Measurements from ENCODE around the gene MAGI2. TPM values are rescaled to one million over a fixed set of nuclear protein-coding genes. Genes with fewer than 3 reads are reported as not detected.

MAGI2 gene
- total RNA-seq, 1 experiment from 2014 or later: 14.3 TPM

GRCh38 chr7:79287981-79288380, 165.5 kb downstream of the MAGI2 start:
- H4K20me1 ChIP-seq (ENCODE audit: control insufficient read depth, insufficient read depth, insufficient read length): no peaks in the 10 kb centered on the region
- H2BK20ac ChIP-seq (ENCODE audit: low read depth, low read length, poor library complexity, severe bottlenecking): no peak overlapping the region
- H3K79me2 ChIP-seq (ENCODE audit: insufficient read depth, low read length): no peaks in the 10 kb centered on the region
- no peak for DNase-seq
- no peaks in the 10 kb centered on the region for H3K23me2 ChIP-seq (ENCODE audit: insufficient read length, low read depth, low read length, poor library complexity, severe bottlenecking)
- H3K79me1 ChIP-seq (ENCODE audit: insufficient read depth, low read depth, low read length, poor library complexity, severe bottlenecking): no peaks in the 10 kb centered on the region
- no peak overlapping the region for H3K27ac Mint-ChIP-seq
- no peaks in the 10 kb centered on the region for H3K9me3 Mint-ChIP-seq
- H2BK5ac ChIP-seq (ENCODE audit: insufficient read length, low read length): no peak overlapping the region
- peaks cover 2% of the 10 kb centered on the region; the same call in 1 of the 2 replicates for H3K27me3 Mint-ChIP-seq (ENCODE audit: low read depth)
- no peak overlapping the region for H3T11ph ChIP-seq (ENCODE audit: low read length)
- H3K4me3 Mint-ChIP-seq: no peak overlapping the region
- no peak overlapping the region for H3K27ac ChIP-seq (ENCODE audit: insufficient read length, low read depth, low read length)
- TF ChIP-seq CTCF (conservative IDR thresholded peaks at IDR 0.05): no peak
- H3K4me1 ChIP-seq (ENCODE audit: insufficient read depth, low read length): no peaks in the 10 kb centered on the region
- no peaks in the 10 kb centered on the region for H3K27me3 ChIP-seq (ENCODE audit: insufficient read depth, low read length)
- no peak overlapping the region for H3K9ac ChIP-seq (ENCODE audit: extremely low read depth, insufficient read length, low read length)
- H3K36me3 Mint-ChIP-seq (ENCODE audit: insufficient read depth in 1 of 3, low read depth in 3 of 3): no peaks in the 10 kb centered on the region
- no peak overlapping the region for H2AFZ ChIP-seq (ENCODE audit: low read length)
- no CpG with 5 or more reads among the region's 1 CpG for WGBS (ENCODE audit: extremely low coverage, insufficient read length, low lambda C conversion rate)
- no peak overlapping the region for H4K91ac ChIP-seq (ENCODE audit: insufficient read length, low read depth, low read length)
- H2BK12ac ChIP-seq (ENCODE audit: insufficient read length, low read depth, low read length): no peak overlapping the region
- no peak overlapping the region for H3K56ac ChIP-seq (ENCODE audit: insufficient read length, low read depth, low read length)
- H3K23ac ChIP-seq (ENCODE audit: insufficient read length, low read depth, low read length): no peak overlapping the region
- no peak overlapping the region for H3K14ac ChIP-seq (ENCODE audit: insufficient read depth, low read length)
- no peak overlapping the region for H3K4me2 ChIP-seq (ENCODE audit: insufficient read depth, insufficient read length, low read length)
- H2BK120ac ChIP-seq (ENCODE audit: low read depth, low read length, poor library complexity, severe bottlenecking): no peak overlapping the region
- H3K4ac ChIP-seq (ENCODE audit: low read depth, low read length): no peak overlapping the region
- H3K4me1 Mint-ChIP-seq: no peaks in the 10 kb centered on the region
- no peak overlapping the region for H2AK5ac ChIP-seq (ENCODE audit: insufficient read length, low read length)
- no peak overlapping the region for H2BK15ac ChIP-seq (ENCODE audit: low read depth, low read length)
- no peak overlapping the region for H4K5ac ChIP-seq (ENCODE audit: insufficient read length, low read depth, low read length)
- H4K8ac ChIP-seq (replicated peaks; ENCODE audit: insufficient read length, low read depth, low read length): no peak overlapping the region
- no peak overlapping the region for H3K18ac ChIP-seq (ENCODE audit: insufficient read length, low read depth, low read length)
- H3K9me3 ChIP-seq (ENCODE audit: control insufficient read depth, low read depth, low read length): no peaks in the 10 kb centered on the region
